H1 (cell line): ENCODE measurements around the gene HLA-E. TPM values are rescaled to one million over a fixed set of nuclear protein-coding genes. Genes with fewer than 3 reads are reported as not detected.

ENCODE experiments used
- CTCF ChIA-PET: fragments of 300-600 bp; sonication (Branson Sonifier 250); formaldehyde crosslinking; loops from one replicate; lab custom pipeline; 2021; ENCODE audit not compliant: partially characterized antibody; lab: Charles Lee
- POLR2A ChIA-PET: fragments of 300-600 bp; sonication (Branson Sonifier 250); formaldehyde crosslinking; loops from one replicate; lab custom pipeline; 2021; ENCODE audit warnings: inconsistent platforms; ENCODE audit not compliant: partially characterized antibody; lab: Charles Lee
- DNase-seq, 2 experiments: peaks; one replicate each; pipeline versions ENCODE4 v3.0.0 to v3.0.0-alpha.2; 2010 to 2022; ENCODE audit warnings: low spot score in 2 of 2, low read depth in 1 of 2, mixed read lengths in 1 of 2
- FAIRE-seq: peaks from 2 replicates; lab custom pipeline; 2011; peaks lifted over from hg19 to GRCh38; lab: Jason Lieb, UNC
- H2AFZ ChIP-seq: 2 replicates; pipeline ENCODE4 v1.8.1; 2012; ENCODE audit warnings: low read length, inconsistent platforms
- H2AK5ac ChIP-seq: 2 replicates; pipeline ENCODE4 v1.6.1; 2013; ENCODE audit warnings: low read depth, low read length
- H2BK120ac ChIP-seq: replicated peaks from 2 replicates; pipeline ENCODE3; 2013; ENCODE audit warnings: low read depth, low read length, inconsistent platforms
- H2BK12ac ChIP-seq: 2 replicates; pipeline ENCODE4 v1.6.1; 2013; ENCODE audit warnings: low read depth, low read length
- H2BK15ac ChIP-seq: 2 replicates; pipeline ENCODE4 v1.6.1; 2013; ENCODE audit warnings: low read length
- H2BK20ac ChIP-seq: 2 replicates; pipeline ENCODE4 v1.6.1; 2013; ENCODE audit warnings: low read length
- H2BK5ac ChIP-seq: 2 replicates; pipeline ENCODE4 v1.6.1; 2013; ENCODE audit warnings: low read depth, low read length
- H3K14ac ChIP-seq: 2 replicates; pipeline ENCODE4 v1.6.1; 2013; ENCODE audit warnings: inconsistent platforms; ENCODE audit not compliant: insufficient read length
- H3K18ac ChIP-seq: 2 replicates; pipeline ENCODE4 v1.6.1; 2013; ENCODE audit warnings: low read length; ENCODE audit errors: extremely low read depth
- H3K23ac ChIP-seq: 2 replicates; pipeline ENCODE4 v1.6.1; 2013; ENCODE audit warnings: inconsistent platforms; ENCODE audit not compliant: insufficient read length
- H3K23me2 ChIP-seq: 2 replicates; pipeline ENCODE4 v1.6.1; 2013; ENCODE audit warnings: low read depth, low read length
- H3K27ac ChIP-seq: 2 replicates; pipeline ENCODE4 v1.6.1; 2011; ENCODE audit warnings: low read depth, low read length, inconsistent platforms
- H3K27me3 ChIP-seq, 4 experiments: replicated peaks in 1 of 4; 1 replicate in 1 of 4; 2 replicates in 3 of 4; pipeline versions ENCODE4 v1.6.1 to v1.8.1; 2011 to 2013; ENCODE audit warnings: low read length in 3 of 4, mild to moderate bottlenecking in 3 of 4, inconsistent platforms in 2 of 4, mixed read lengths in 2 of 4, moderate library complexity in 1 of 4; ENCODE audit not compliant: control insufficient read depth in 3 of 4, insufficient read depth in 3 of 4; ENCODE audit errors: extremely low read depth in 1 of 4
- H3K36me3 ChIP-seq, 4 experiments: 2 replicates each; pipeline versions ENCODE4 v1.6.1 to v1.8.1; 2011 to 2013; ENCODE audit warnings: mild to moderate bottlenecking in 4 of 4, low read length in 3 of 4, moderate library complexity in 2 of 4, control low read depth in 1 of 4, inconsistent platforms in 1 of 4; ENCODE audit not compliant: insufficient read depth in 4 of 4, control insufficient read depth in 2 of 4
- H3K4ac ChIP-seq: replicated peaks from 2 replicates; pipeline ENCODE3; 2013; ENCODE audit warnings: low read length, low read depth, mixed read lengths, inconsistent platforms; ENCODE audit not compliant: insufficient read length
- H3K4me1 ChIP-seq, 4 experiments: replicated peaks in 1 of 4; 1 replicate in 1 of 4; 2 replicates in 3 of 4; pipeline versions ENCODE4 v1.6.1 to v1.8.1; 2011 to 2013; ENCODE audit warnings: low read length in 3 of 4, inconsistent platforms in 2 of 4, mixed read lengths in 1 of 4; ENCODE audit not compliant: insufficient read depth in 4 of 4, control insufficient read depth in 3 of 4
- H3K4me2 ChIP-seq, 2 experiments: 2 replicates each; pipeline versions ENCODE4 v1.6.1 to v1.8.1; 2011 to 2013; ENCODE audit warnings: low read depth in 2 of 2, low read length in 2 of 2, control low read depth in 1 of 2, inconsistent platforms in 1 of 2, mild to moderate bottlenecking in 1 of 2; ENCODE audit not compliant: insufficient read depth in 1 of 2
- H3K4me3 ChIP-seq, 4 experiments: fragments of 200-600, 300-600 bp in 1 of 4; sonication (generic), shearing (Covaris generic), sonication (Bioruptor Twin) in 1 of 4; 2 replicates each; pipeline versions ENCODE4 v1.5.1 to v1.8.1; 2011 to 2016; ENCODE audit warnings: low read length in 4 of 4, low read depth in 3 of 4, control low read depth in 2 of 4, inconsistent platforms in 2 of 4, mild to moderate bottlenecking in 2 of 4, mixed read lengths in 1 of 4, moderate library complexity in 1 of 4; ENCODE audit not compliant: insufficient read depth in 2 of 4; ENCODE audit errors: extremely low read depth in 1 of 4
- H3K56ac ChIP-seq: replicated peaks from 2 replicates; pipeline ENCODE3; 2013; ENCODE audit warnings: low read depth, mild to moderate bottlenecking, mixed read lengths, low read length, inconsistent platforms; ENCODE audit not compliant: insufficient read length
- H3K79me1 ChIP-seq: 2 replicates; pipeline ENCODE4 v1.6.1; 2013; ENCODE audit warnings: low read depth, low read length, control low read depth
- H3K79me2 ChIP-seq, 2 experiments: 2 replicates each; pipeline versions ENCODE4 v1.6.1 to v1.8.1; 2012 to 2013; ENCODE audit warnings: low read length in 2 of 2, mild to moderate bottlenecking in 2 of 2, inconsistent platforms in 1 of 2; ENCODE audit not compliant: insufficient read depth in 2 of 2, control insufficient read depth in 1 of 2
- H3K9ac ChIP-seq, 4 experiments: replicated peaks in 1 of 4; 1 replicate in 1 of 4; 2 replicates in 3 of 4; pipeline versions ENCODE4 v1.6.1 to v1.8.1; 2011 to 2013; ENCODE audit warnings: low read depth in 3 of 4, low read length in 3 of 4, control low read depth in 2 of 4, mild to moderate bottlenecking in 2 of 4, moderate library complexity in 2 of 4, inconsistent platforms in 1 of 4; ENCODE audit errors: extremely low read depth in 1 of 4
- H3K9me3 ChIP-seq, 2 experiments: 2 replicates each; pipeline versions ENCODE4 v1.6.1 to v1.8.1; 2012 to 2013; ENCODE audit warnings: mild to moderate bottlenecking in 2 of 2, moderate library complexity in 2 of 2, control low read depth in 1 of 2, inconsistent platforms in 1 of 2, low read depth in 1 of 2, low read length in 1 of 2, mixed read lengths in 1 of 2; ENCODE audit not compliant: insufficient read depth in 2 of 2
- H4K20me1 ChIP-seq, 2 experiments: replicated peaks in 1 of 2; 2 replicates each; pipeline versions ENCODE3 to v1.8.1; 2011 to 2013; ENCODE audit warnings: inconsistent platforms in 2 of 2, low read length in 2 of 2, mild to moderate bottlenecking in 1 of 2; ENCODE audit not compliant: insufficient read depth in 2 of 2, control insufficient read depth in 1 of 2
- H4K5ac ChIP-seq: 2 replicates; pipeline ENCODE4 v1.6.1; 2013; ENCODE audit warnings: low read length, low read depth, mixed read lengths, inconsistent platforms; ENCODE audit not compliant: insufficient read length
- H4K8ac ChIP-seq: 2 replicates; pipeline ENCODE4 v1.8.0; 2013; ENCODE audit warnings: mild to moderate bottlenecking, moderate library complexity, low read length, inconsistent platforms; ENCODE audit not compliant: insufficient read depth; ENCODE audit errors: extremely low read depth
- H4K91ac ChIP-seq: replicated peaks from 2 replicates; pipeline ENCODE3; 2013; ENCODE audit warnings: low read length, mixed read lengths, inconsistent platforms; ENCODE audit not compliant: insufficient read length
- CBX8 ChIP-seq: fragments of 300-800, 300-1000 bp; sonication (generic); IDR thresholded peaks from 2 replicates; pipeline ENCODE4 v1.7.1; 2016; ENCODE audit warnings: low read depth, low read length, borderline replicate concordance
- CHD2 ChIP-seq: IDR thresholded peaks from 2 replicates; pipeline ENCODE4 v1.6.1; 2012; ENCODE audit warnings: low read length, improper control_type of control experiment
- EGR1 ChIP-seq: IDR thresholded peaks from 2 replicates; pipeline ENCODE4 v1.6.1; 2011; ENCODE audit warnings: low read depth, low read length, borderline replicate concordance
- MAFK ChIP-seq: IDR thresholded peaks from 2 replicates; pipeline ENCODE4 v1.6.1; 2012; ENCODE audit warnings: low read depth, mild to moderate bottlenecking, improper control_type of control experiment, low read length
- NRF1 ChIP-seq: IDR thresholded peaks from 2 replicates; pipeline ENCODE4 v1.6.1; 2011; ENCODE audit warnings: mild to moderate bottlenecking, low read depth, low read length, improper control_type of control experiment
- WGBS, 2 experiments: shearing (Covaris generic) in 1 of 2; methylation state at CpG; one replicate each; pipeline versions ENCODE4 v1.1.6 to v1.1.7; 2013 to 2015; ENCODE audit warnings: low lambda C conversion rate in 2 of 2, mixed read lengths in 2 of 2, inconsistent platforms in 1 of 2, low coverage in 1 of 2, missing lambda C conversion rate in 1 of 2; ENCODE audit not compliant: insufficient replicate concordance in 2 of 2, insufficient coverage in 1 of 2, insufficient read length in 1 of 2; ENCODE audit errors: extremely low coverage in 1 of 2, missing lambda C conversion rate in 1 of 2; 5-methylcytosine and 5-hydroxymethylcytosine counted together
- polyA plus RNA-seq, 7 experiments: library from polyadenylated mRNA; depleted of rRNA in 3 of 7; stranded (reverse) in 5 of 7; unstranded in 2 of 7; fragments of >200 nt in 5 of 7; fragments of 200-250 nt in 2 of 7; gene quantifications; 1 replicate in 5 of 7; 2 replicates in 1 of 7; 4 replicates in 1 of 7; pipeline versions ENCODE4 v1.2.1 to v1.2.3, GENCODE V29; 2011 to 2013; ENCODE audit warnings: missing spikeins in 2 of 7, mixed read lengths in 2 of 7
- total RNA-seq: library from RNA; stranded (reverse); fragmentation: NEBNext Ultra II Directional; extraction: Animal tissue kit (Norgen Biotek cat#: 25700); gene quantifications from 2 replicates; pipeline ENCODE4 v1.2.1, GENCODE V29; 2021

Gene HLA-E
- total and polyA plus RNA-seq, 2 of the 8 experiments (the other 6 are each of a cell fraction or from before 2014, with no cell fraction given): 20.2 to 28.0 TPM

GRCh38 chr6:30441171-30441570, 48.1 kb upstream of the HLA-E start:
- Histone ChIP-seq H3K9ac (no peak overlapping the region), H2BK15ac (no peak overlapping the region)

More at GRCh38 chr6:30441171-30441570, 48.1 kb upstream of the HLA-E start:
- H3K18ac ChIP-seq: no peak overlapping the region
- H3K9me3 ChIP-seq: no peaks in the 10 kb centered on the region
- no peak overlapping the region for H4K5ac ChIP-seq
- no peak overlapping the region for H2BK5ac ChIP-seq
- peaks cover 0 to 2% (median 0%) of the 10 kb centered on the region in 4 experiments; a peak in 2 of 7 replicates for H3K27me3 ChIP-seq
- no peak for DNase-seq
- H3K27ac ChIP-seq: no peak overlapping the region
- H3K4me1 ChIP-seq: peaks cover 0 to 2% (median 0%) of the 10 kb centered on the region in 4 experiments; a peak in 1 of 7 replicates
- no peak overlapping the region for H2AK5ac ChIP-seq
- no peaks in the 10 kb centered on the region for H3K79me1 ChIP-seq
- H3K14ac ChIP-seq: no peak overlapping the region
- no peaks in the 10 kb centered on the region; the same call in 1 of the 2 replicates for H3K23me2 ChIP-seq
- no peak for TF ChIP-seq NRF1
- TF ChIP-seq CBX8: no peak
- TF ChIP-seq CHD2: no peak
- TF ChIP-seq MAFK: no peak
- TF ChIP-seq EGR1: no peak
- POLR2A ChIA-PET: no interaction called here
- H2BK20ac ChIP-seq: no peak overlapping the region
- no peak overlapping the region for H4K91ac ChIP-seq
- no peaks in the 10 kb centered on the region for H3K79me2 ChIP-seq
- no peak overlapping the region for H4K8ac ChIP-seq
- no peak for FAIRE-seq
- no peak overlapping the region for H3K4ac ChIP-seq
- no peaks in the 10 kb centered on the region for H3K36me3 ChIP-seq
- no peak overlapping the region for H2AFZ ChIP-seq
- 89% methylated on average over 3 of the region's 3 CpGs; no CpG with 5 or more reads in 1 of the 2 experiments for WGBS, 2 experiments
- no peak overlapping the region for H3K56ac ChIP-seq
- H2BK120ac ChIP-seq: no peak overlapping the region
- no peak overlapping the region for H3K4me2 ChIP-seq
- H3K23ac ChIP-seq: no peak overlapping the region
- H2BK12ac ChIP-seq: no peak overlapping the region
- H3K4me3 ChIP-seq: no peak overlapping the region
- CTCF ChIA-PET: interaction anchor here (0.6 kb wide), 1 partner anchor 705 kb away, joined by 3 read pairs; no protein-coding TSS in a partner anchor
- no peaks in the 10 kb centered on the region for H4K20me1 ChIP-seq
